ENCODE measurements around the gene LMX1A. TPM values are rescaled to one million over a fixed set of nuclear protein-coding genes. Genes with fewer than 3 reads are reported as not detected.
A peak's percentile ranks its signal among the peaks of the same experiment; 100 is the strongest.

Gene LMX1A
- total and polyA plus RNA-seq, 2 of the 13 experiments (the other 11 are each of a cell fraction or from before 2014, with no cell fraction given), result 0.07 TPM; not detected in 1

DNA sequence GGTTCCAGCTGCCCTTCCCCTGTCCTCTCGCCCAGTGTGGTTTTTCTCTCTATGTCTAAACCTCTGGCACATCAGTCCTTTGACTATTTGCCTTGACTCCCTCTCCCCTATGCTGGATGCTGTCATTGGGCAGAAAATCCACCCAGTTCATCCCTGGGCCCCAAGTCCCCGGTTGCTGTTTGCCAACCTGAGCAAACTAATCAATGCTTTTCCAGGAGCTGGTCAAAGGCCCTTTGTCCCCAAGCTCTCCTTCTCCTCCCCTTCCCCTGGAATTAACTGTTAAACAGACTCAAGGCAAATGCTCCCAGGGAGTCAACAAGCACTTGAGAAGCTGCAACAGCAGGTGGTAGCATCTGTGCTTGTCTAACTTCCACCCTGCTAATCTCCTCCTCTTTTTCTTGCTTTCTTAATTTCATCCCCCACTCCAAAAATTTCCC is 102.7 kb downstream of the LMX1A start (continued):
- TF ChIP-seq NFAT5 (CRISPR knock-in tag; IDR thresholded peaks at IDR 0.05) (no peak), PCBP1 (IDR thresholded peaks at IDR 0.05; ENCODE audit: borderline replicate concordance, low read depth, low read length) (no peak), KAT2B (IDR thresholded peaks at IDR 0.05; ENCODE audit: borderline replicate concordance, low read depth, low read length) (no peak), RCOR2 (CRISPR knock-in tag; IDR thresholded peaks at IDR 0.05) (0 out of 2 replicates have a peak, but pooled peaks have one; percentile 31), ZNF550 (CRISPR knock-in tag; IDR thresholded peaks at IDR 0.05; ENCODE audit: borderline replicate concordance) (no peak), ZNF800 (CRISPR knock-in tag; IDR thresholded peaks at IDR 0.05) (no peak), LCORL (IDR thresholded peaks at IDR 0.05) (no peak), LCORL (CRISPR knock-in tag; IDR thresholded peaks at IDR 0.05) (0 out of 2 replicates have a peak, but pooled peaks have one; percentile 18), PPARG (CRISPR knock-in tag; conservative IDR thresholded peaks at IDR 0.05) (0 out of 2 replicates have a peak, but pooled peaks have one; percentile 26), ZNF460 (CRISPR knock-in tag; IDR thresholded peaks at IDR 0.05; ENCODE audit: borderline replicate concordance) (no peak; the same call in 1 of the 2 replicates), SATB2 (CRISPR knock-in tag; IDR thresholded peaks at IDR 0.05) (no peak), NR2F6 (IDR thresholded peaks at IDR 0.05) (no peak), NR2F6 (CRISPR knock-in tag; IDR thresholded peaks at IDR 0.05) (no peak), ZNF546 (CRISPR knock-in tag; conservative IDR thresholded peaks at IDR 0.05) (no peak), ZNF124 (CRISPR knock-in tag; IDR thresholded peaks at IDR 0.05) (no peak), SMAD9 (CRISPR knock-in tag; IDR thresholded peaks at IDR 0.05) (no peak), ZNF274 (CRISPR knock-in tag; IDR thresholded peaks at IDR 0.05) (no peak), MZF1 (CRISPR knock-in tag; IDR thresholded peaks at IDR 0.05; ENCODE audit: borderline replicate concordance) (no peak), HNRNPK (IDR thresholded peaks at IDR 0.05; ENCODE audit: low read depth, low read length, poor library complexity, severe bottlenecking) (no peak)
- TF ChIP-seq, protein P1, sequence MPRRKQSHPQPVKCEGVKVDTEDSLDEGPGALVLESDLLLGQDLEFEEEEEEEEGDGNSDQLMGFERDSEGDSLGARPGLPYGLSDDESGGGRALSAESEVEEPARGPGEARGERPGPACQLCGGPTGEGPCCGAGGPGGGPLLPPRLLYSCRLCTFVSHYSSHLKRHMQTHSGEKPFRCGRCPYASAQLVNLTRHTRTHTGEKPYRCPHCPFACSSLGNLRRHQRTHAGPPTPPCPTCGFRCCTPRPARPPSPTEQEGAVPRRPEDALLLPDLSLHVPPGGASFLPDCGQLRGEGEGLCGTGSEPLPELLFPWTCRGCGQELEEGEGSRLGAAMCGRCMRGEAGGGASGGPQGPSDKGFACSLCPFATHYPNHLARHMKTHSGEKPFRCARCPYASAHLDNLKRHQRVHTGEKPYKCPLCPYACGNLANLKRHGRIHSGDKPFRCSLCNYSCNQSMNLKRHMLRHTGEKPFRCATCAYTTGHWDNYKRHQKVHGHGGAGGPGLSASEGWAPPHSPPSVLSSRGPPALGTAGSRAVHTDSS (CRISPR knock-in tag; conservative IDR thresholded peaks at IDR 0.05), result no peak
- TF ChIP-seq, protein P2, sequence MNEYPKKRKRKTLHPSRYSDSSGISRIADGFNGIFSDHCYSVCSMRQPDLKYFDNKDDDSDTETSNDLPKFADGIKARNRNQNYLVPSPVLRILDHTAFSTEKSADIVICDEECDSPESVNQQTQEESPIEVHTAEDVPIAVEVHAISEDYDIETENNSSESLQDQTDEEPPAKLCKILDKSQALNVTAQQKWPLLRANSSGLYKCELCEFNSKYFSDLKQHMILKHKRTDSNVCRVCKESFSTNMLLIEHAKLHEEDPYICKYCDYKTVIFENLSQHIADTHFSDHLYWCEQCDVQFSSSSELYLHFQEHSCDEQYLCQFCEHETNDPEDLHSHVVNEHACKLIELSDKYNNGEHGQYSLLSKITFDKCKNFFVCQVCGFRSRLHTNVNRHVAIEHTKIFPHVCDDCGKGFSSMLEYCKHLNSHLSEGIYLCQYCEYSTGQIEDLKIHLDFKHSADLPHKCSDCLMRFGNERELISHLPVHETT (CRISPR knock-in tag; conservative IDR thresholded peaks at IDR 0.05), result no peak
- TF ChIP-seq, protein P3, sequence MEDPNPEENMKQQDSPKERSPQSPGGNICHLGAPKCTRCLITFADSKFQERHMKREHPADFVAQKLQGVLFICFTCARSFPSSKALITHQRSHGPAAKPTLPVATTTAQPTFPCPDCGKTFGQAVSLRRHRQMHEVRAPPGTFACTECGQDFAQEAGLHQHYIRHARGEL (CRISPR knock-in tag; IDR thresholded peaks at IDR 0.05), result no peak
